ENCODE data around the gene TMEM247.

GRCh38 chr2:46445556-46445955 lies 33.8 kb upstream of the TMEM247 start:
- TF ChIP-seq POLR2AphosphoS5 (IDR thresholded peaks at IDR 0.05) (no peak), CTCF (IDR thresholded peaks at IDR 0.05) (no peak), POLR2A (IDR thresholded peaks at IDR 0.05) (no peak)
